RWPE1 (cell line): ENCODE data around the gene CLTB.
A peak's percentile ranks its signal among the peaks of the same experiment; 100 is the strongest.

Experiments
- CTCF ChIA-PET: fragments of 350-600 bp; sonication (Branson Sonifier 250); formaldehyde crosslinking; extraction: SDS; loops from one replicate; lab custom pipeline; 2021; lab: Yijun Ruan, JAX
- POLR2A ChIA-PET: fragments of 400-600 bp; formaldehyde crosslinking; extraction: SDS; loops from one replicate; lab custom pipeline; 2020; ENCODE audit warnings: antibody characterized with exemption; ENCODE audit not compliant: low non-redundant PET; lab: Yijun Ruan, JAX
- DNase-seq: peaks from one replicate; pipeline ENCODE4 v3.0.0; 2012; ENCODE audit warnings: low spot score
- H3K27ac ChIP-seq: fragments of 450-650 bp; 2 replicates; pipeline ENCODE4 v1.5.1; 2017
- CTCF ChIP-seq: fragments of 450-650 bp; conservative IDR thresholded peaks from 2 replicates; pipeline ENCODE4 v1.5.1; 2017; ENCODE audit warnings: low read depth, mild to moderate bottlenecking

CLTB gene

GRCh38 chr5:176394881-176395675, 21.3 kb downstream of the CLTB start:
- H3K27ac ChIP-seq, result peak overlapping the region; percentile 99
- DNase-seq, result no peak
- ChIA-PET CTCF (interaction anchor here (0.6 to 1.6 kb wide), 3 partner anchors 15 to 54 kb away, joined by 3 to 6 read pairs (median 4); partner anchors contain the start of gene CLTB), POLR2A (no interaction called here)
- TF ChIP-seq CTCF, result no peak

- POLR2A ChIA-PET, result no interaction called here
- no peak for TF ChIP-seq CTCF
- no peak for DNase-seq
- CTCF ChIA-PET, result interaction anchor here (1.6 kb wide), 1 partner anchor 22 kb away, joined by 6 read pairs; the partner anchor contains the start of gene CLTB
- H3K27ac ChIP-seq, result peak overlapping the region; percentile 99
Observed at GRCh38 chr5:176394096-176394495, 22.2 kb downstream of the CLTB start.

- DNase-seq, result no peak
- ChIA-PET CTCF (interaction anchor here (0.5 to 1.1 kb wide), 2 partner anchors 28 to 31 kb away, joined by 3 to 4 read pairs; partner anchors contain the start of gene KIAA1191), POLR2A (no interaction called here)
- no peak for TF ChIP-seq CTCF
- H3K27ac ChIP-seq, result peak overlapping the region; percentile 99
Observed at GRCh38 chr5:176392526-176392925, 23.8 kb downstream of the CLTB start.

- H3K27ac ChIP-seq, result peak overlapping the region; percentile 99
- POLR2A ChIA-PET, result no interaction called here
- TF ChIP-seq CTCF, result no peak
- no peak for DNase-seq
- CTCF ChIA-PET, result interaction anchor here (0.6 to 1.1 kb wide), 4 partner anchors 22 to 631 kb away, joined by 3 read pairs; partner anchors contain the start of gene KIAA1191
Observed at GRCh38 chr5:176391999-176392398, 24.3 kb downstream of the CLTB start.

GRCh38 chr5:176391479-176391878, 24.9 kb downstream of the CLTB start:
- H3K27ac ChIP-seq, result peak overlapping the region; percentile 99
- no peak for TF ChIP-seq CTCF
- POLR2A ChIA-PET, result no interaction called here
- no peak for DNase-seq
- CTCF ChIA-PET, result interaction anchor here (0.6 to 1.1 kb wide), 4 partner anchors 21 to 630 kb away, joined by 3 read pairs; partner anchors contain the start of gene KIAA1191
